HG02884 (cell line): ENCODE results near the gene TRIM23.
"Not testable (repeated sequence)": the region's sequence is repeated elsewhere in the genome, so short reads cannot be mapped to it uniquely, and the experiment has no call there.

Source experiments
- ATAC-seq: cut with Tn5 transposase; IDR thresholded peaks from one replicate; pipeline ENCODE4 v1.9.1; 2021; ENCODE audit warnings: mild to moderate bottlenecking, moderate library complexity; ENCODE audit not compliant: unreplicated experiment

TRIM23 gene

GRCh38 chr5:65624025-65624570 is at the start of gene TRIM23:
Gene TRIM23, minus strand, starts transcription at chr5:65624333. Its CDS starts 59 bp downstream, at chr5:65624274.
- peak; percentile 92 for ATAC-seq

- no peak for ATAC-seq
These were observed 48.7 kb upstream of the TRIM23 start for GRCh38 chr5:65672796-65673195.

GRCh38 chr5:65668696-65669095 is 44.6 kb upstream of the TRIM23 start:
- ATAC-seq: no peak

DNA sequence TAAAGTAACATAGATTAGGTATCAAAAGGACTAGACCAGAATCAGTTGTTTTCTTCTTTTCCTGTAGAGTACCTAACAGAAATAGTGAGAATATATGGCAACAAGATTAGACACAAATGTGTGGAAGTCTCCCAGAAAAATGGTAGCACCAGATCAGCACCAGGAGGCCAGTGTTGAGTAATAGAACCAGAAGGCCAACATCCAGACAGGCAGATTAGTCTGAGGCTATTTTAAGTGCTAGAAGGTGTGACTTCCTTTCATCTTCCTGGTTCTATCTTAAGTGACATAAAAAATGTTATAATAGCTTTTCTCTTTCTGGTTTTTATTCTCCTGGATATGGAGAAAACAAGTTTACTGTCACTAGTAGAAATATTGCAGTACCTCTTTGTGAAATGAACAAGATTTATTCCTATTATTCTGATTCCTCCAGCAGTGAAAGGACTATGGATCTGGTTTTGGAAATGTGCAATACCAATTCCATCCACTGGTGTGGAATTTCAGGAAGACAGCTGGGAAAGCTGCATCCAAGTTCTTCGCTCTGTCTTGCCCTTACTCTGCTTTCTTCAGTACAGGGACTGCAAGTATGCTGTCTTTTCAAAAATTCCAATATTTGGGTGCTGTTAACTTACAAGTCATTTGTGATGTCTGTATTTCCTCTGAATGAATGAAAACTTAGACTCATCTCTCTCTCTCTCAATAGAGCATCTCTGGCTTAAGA is 39.8 kb upstream of the TRIM23 start:
- no peak for ATAC-seq

DNA sequence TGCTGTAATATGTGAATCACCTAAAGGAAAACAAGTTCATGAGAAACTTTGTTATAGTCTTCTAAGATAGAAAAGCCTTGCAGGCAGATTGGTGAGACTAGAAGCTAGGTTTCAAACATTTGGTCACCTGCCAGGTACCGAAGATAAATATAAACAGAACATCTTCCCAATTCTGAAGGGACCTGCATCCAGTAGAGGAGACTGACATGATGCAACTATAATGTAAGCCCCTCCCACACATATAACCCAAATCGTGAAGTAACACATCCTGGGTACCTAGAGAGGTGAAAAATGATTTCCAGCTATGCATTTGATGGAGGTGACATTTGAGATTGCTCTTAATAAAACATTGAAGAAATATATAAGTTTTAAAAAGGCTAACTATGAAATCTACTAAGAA is 30.6 kb upstream of the TRIM23 start:
- ATAC-seq: no peak

- no peak for ATAC-seq
These were observed 27.0 kb upstream of the TRIM23 start for GRCh38 chr5:65651144-65651543.

DNA sequence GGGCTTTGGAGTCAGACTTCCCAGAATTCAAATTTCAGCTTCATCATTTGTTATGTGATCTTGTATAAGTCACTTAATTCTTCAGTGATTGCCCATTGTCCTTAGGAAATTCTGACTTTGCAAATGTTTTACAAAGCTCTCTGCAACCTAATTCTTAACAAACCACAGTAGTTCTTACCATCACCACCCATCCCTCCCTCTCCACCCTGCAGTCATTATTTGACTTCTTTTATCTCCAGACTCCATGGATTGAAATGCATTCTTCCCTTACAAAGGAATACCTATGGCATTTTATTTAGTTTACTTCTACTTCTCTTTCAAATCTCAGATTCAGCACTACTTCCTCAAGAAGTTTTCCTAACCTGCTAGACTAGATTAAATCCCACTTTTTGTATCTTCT is 23.8 kb upstream of the TRIM23 start:
- ATAC-seq: no peak

- ATAC-seq: no peak
These were observed 22.8 kb upstream of the TRIM23 start for GRCh38 chr5:65646938-65647337.

DNA sequence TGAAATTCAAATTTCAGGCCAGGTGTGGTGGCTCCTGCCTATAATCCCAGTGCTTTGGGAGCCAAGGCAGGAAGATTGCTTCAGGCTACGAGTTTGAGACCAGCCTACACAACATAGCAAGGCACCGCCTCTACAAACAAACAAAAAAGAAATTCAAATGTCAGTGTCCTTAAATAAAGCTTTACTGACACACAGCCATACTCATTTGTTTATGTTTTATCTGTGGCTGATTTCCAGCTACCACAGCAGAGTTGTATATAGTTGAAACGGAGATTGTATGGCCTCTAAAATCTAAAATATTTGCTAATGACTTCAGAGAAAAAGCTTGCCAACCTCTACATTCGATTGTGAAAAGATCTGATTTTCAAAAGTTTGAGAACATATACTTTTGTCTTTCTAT is 16.1 kb upstream of the TRIM23 start:
- ATAC-seq: no peak

- ATAC-seq: no peak
These were observed 6.8 kb upstream of the TRIM23 start for GRCh38 chr5:65630981-65631380.

DNA sequence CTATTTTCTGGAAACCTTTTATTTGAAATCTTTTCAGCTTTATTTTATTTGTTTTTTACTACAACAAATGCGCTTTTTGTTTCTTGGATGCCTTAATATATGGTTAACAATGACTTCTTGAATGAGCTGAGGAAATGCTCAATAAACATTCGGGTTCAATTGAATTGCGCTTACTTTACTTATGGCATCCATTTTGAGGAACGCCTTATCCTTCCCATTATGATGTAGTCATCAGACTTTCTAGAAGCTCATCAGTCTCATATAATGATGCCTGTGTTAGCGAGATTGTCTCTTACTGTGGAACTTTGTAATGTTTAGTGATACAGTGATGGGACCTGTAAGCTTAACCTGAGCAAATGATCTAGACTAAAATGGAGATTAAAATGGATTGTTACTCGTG is 1.6 kb upstream of the TRIM23 start:
- no peak for ATAC-seq

- ATAC-seq: peak; percentile 66
These were observed 730 bp upstream of the TRIM23 start, which contains the start of the genes SHLD3 and TRAPPC13 for GRCh38 chr5:65624571-65625555. Gene SHLD3, plus strand, starts transcription at chr5:65625027. Its CDS starts 4,561 bp downstream, at chr5:65629588. Gene TRAPPC13, plus strand, starts transcription at chr5:65625027. Its CDS starts 34 bp downstream, at chr5:65625061.

DNA sequence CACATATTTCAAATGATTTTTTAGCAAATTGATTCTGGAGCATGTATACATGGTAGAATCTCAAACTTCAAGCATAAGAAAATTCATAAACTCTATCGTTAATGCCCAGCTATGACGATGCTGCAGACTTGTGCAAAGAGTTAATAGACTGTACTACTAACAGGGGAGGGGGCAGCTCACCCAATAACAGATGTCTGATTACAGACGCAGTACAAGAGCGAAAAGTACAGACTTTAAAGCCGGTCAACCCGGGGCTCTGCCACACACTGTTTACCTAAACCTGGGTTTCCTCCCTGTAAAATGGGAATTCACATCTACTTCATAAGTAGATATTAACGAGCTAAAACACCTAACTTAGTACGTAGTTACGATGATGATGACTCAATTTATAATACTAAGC is 651 bp downstream of the TRIM23 start:
- ATAC-seq: no peak

DNA sequence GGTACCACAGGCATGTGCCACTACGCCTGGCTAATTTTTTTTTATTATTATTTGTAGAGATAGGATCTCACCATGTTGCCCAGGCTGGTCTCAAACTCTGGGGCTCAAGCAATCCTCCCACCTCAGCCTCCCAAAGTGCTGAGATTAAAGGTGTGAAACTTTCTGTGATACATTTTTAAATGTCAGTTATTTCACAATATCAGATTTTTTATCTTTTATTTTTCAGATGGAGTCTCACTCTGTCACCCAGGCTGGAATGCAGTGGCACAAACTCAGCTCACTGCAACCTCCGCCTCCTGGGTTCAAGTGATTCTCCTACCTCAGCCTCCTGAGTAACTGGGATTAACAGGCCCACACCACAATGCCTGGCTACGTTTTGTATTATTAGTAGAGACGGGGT is 2.2 kb downstream of the TRIM23 start:
- ATAC-seq: not testable (repeated sequence)

DNA sequence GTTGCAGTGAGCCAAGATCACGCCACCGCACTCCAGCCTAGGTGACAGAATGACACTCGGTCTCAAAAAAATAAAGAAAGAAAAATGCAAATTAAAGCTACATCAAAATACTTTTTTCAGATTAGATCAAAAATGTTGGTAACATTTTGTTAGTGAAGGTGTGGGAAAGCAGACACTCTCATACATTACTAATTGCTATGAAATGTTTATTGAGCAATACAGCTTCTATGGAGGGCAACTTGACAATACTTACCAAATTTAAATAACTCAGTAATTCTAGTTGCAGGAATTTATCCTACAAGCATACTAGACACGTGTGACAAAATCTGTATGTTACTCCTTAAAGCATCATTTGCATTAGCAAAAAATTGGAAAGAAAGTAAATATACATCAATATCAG is 4.1 kb downstream of the TRIM23 start:
- ATAC-seq: no peak

DNA sequence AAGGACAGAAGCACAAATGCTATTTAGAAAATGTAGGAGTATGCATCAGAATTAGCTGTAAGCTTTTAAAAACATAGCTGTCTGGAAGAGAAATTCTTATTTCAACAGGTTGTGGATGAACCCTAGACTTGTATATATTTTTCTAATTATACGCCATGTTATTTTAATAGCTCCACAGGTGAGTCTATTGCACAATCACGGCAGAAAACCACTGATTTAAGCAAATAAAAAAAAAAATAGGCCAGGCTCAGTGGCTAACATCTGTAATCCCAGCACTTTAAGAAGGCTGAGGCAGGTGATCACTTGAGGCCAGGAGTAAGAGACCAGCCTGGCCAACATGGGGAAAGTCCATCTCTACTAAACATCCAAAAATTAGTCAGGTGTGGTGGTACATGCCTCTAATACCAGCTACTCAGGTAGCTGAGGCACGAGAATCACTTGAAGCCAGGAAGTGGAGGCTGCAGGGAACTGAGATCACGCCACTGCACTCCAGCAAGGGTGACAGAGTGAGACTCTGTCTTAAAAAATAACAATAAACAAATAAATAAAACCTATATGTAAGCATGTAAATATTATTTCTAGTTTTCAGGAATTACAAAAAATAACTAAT is 11.7 kb downstream of the TRIM23 start:
- no peak for ATAC-seq

GRCh38 chr5:65611524-65611923 is 12.6 kb downstream of the TRIM23 start:
- no peak for ATAC-seq

- ATAC-seq: not testable (repeated sequence)
These were observed 22.4 kb downstream of the TRIM23 start for GRCh38 chr5:65601761-65602160.

DNA sequence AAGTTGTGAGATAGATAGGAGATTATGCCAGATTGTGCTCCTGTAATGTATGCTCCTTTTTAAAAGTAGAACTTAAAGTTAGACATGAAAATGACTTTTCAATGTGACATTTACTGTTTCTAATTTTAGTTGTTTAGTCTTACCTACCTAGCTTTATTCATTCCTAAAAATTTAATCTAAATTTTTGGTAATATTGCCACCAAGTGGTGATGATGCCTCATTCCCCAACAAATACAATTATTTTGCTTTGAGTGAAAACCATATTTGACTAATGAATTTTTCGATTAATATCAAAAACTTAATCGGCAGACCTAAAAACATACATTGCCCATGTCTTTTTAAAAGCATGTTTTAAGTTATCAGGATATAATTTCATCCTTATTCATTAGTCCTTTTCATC is 35.4 kb downstream of the TRIM23 start:
- ATAC-seq: no peak

- ATAC-seq: no peak
These were observed 47.0 kb downstream of the TRIM23 start for GRCh38 chr5:65577141-65577540.

DNA sequence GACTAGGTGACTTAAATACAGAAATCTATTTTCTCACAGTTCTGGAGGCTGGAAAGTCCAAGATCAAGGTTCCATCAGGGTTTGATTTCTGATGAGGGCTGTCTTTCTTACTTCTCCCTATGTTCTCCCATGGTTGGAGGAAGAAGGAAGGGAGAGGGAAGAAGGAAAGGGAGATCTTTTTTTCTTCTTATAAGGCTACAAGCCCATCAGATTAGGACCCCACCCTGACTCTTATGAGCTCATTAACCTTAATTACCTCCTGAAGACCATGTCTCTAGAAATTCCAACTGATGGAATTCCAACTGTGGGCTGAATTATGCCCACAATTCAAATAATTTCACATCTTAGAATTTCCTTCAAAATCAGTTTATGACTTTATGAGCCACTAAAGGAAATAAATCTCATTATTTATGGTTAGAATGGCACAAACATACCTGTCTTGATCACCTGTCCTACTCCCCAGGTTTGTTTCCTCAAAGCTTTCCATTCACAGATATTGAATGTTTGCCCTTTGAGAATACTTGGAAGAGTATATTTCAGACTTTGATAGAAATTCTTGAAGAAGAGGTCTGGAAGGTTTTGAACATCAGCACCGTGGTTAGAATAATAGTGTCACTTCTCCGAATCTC is 53.4 kb downstream of the TRIM23 start:
- no peak for ATAC-seq
